ENCODE measurements around the gene TNKS1BP1. TPM values are rescaled to one million over a fixed set of nuclear protein-coding genes. Genes with fewer than 3 reads are reported as not detected.

The TNKS1BP1 gene
- total RNA-seq, 1 experiment from 2014 or later = 127 TPM

DNA sequence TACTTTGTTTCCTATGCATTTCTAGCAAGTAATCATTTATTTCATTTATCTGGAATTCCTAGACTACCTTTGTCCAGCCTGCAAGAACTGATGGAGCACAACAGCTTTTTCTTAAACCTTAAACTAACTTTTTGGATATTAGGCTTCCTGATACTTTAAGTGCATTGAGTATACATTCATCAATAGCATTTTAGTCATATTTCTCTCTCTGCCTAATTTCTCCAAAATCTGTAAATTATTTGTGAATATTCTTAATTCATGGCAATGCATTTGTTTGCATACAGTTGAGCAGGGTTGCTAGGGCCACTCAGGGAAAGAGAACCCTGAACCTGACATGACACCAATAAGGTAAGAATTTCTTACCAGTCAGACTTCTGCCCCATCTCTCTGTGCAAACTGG is 58.6 kb downstream of the TNKS1BP1 start:
- ChIA-PET POLR2A (no interaction called here), CTCF (no interaction called here)
- TF ChIP-seq, protein P1, sequence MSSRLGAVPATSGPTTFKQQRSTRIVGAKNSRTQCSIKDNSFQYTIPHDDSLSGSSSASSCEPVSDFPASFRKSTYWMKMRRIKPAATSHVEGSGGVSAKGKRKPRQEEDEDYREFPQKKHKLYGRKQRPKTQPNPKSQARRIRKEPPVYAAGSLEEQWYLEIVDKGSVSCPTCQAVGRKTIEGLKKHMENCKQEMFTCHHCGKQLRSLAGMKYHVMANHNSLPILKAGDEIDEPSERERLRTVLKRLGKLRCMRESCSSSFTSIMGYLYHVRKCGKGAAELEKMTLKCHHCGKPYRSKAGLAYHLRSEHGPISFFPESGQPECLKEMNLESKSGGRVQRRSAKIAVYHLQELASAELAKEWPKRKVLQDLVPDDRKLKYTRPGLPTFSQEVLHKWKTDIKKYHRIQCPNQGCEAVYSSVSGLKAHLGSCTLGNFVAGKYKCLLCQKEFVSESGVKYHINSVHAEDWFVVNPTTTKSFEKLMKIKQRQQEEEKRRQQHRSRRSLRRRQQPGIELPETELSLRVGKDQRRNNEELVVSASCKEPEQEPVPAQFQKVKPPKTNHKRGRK (CRISPR knock-in tag; IDR thresholded peaks at IDR 0.05; ENCODE audit: borderline replicate concordance) = no peak
- TF ChIP-seq ZNF219 (CRISPR knock-in tag; IDR thresholded peaks at IDR 0.05; ENCODE audit: borderline replicate concordance) = no peak
- no peak for TF ChIP-seq EMX1 (CRISPR knock-in tag; IDR thresholded peaks at IDR 0.05)
- no peak for TF ChIP-seq ZNF416 (CRISPR knock-in tag; IDR thresholded peaks at IDR 0.05)
- TF ChIP-seq SOX15 (CRISPR knock-in tag; IDR thresholded peaks at IDR 0.05) = no peak
- TF ChIP-seq, protein P2, sequence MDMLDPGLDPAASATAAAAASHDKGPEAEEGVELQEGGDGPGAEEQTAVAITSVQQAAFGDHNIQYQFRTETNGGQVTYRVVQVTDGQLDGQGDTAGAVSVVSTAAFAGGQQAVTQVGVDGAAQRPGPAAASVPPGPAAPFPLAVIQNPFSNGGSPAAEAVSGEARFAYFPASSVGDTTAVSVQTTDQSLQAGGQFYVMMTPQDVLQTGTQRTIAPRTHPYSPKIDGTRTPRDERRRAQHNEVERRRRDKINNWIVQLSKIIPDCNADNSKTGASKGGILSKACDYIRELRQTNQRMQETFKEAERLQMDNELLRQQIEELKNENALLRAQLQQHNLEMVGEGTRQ (CRISPR knock-in tag; IDR thresholded peaks at IDR 0.05) = no peak
- TF ChIP-seq, protein P3, sequence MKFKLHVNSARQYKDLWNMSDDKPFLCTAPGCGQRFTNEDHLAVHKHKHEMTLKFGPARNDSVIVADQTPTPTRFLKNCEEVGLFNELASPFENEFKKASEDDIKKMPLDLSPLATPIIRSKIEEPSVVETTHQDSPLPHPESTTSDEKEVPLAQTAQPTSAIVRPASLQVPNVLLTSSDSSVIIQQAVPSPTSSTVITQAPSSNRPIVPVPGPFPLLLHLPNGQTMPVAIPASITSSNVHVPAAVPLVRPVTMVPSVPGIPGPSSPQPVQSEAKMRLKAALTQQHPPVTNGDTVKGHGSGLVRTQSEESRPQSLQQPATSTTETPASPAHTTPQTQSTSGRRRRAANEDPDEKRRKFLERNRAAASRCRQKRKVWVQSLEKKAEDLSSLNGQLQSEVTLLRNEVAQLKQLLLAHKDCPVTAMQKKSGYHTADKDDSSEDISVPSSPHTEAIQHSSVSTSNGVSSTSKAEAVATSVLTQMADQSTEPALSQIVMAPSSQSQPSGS (CRISPR knock-in tag; IDR thresholded peaks at IDR 0.05; ENCODE audit: borderline replicate concordance, low read depth) = no peak
- TF ChIP-seq, protein P4, sequence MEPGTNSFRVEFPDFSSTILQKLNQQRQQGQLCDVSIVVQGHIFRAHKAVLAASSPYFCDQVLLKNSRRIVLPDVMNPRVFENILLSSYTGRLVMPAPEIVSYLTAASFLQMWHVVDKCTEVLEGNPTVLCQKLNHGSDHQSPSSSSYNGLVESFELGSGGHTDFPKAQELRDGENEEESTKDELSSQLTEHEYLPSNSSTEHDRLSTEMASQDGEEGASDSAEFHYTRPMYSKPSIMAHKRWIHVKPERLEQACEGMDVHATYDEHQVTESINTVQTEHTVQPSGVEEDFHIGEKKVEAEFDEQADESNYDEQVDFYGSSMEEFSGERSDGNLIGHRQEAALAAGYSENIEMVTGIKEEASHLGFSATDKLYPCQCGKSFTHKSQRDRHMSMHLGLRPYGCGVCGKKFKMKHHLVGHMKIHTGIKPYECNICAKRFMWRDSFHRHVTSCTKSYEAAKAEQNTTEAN (CRISPR knock-in tag; IDR thresholded peaks at IDR 0.05) = no peak
- TF ChIP-seq, protein P5, sequence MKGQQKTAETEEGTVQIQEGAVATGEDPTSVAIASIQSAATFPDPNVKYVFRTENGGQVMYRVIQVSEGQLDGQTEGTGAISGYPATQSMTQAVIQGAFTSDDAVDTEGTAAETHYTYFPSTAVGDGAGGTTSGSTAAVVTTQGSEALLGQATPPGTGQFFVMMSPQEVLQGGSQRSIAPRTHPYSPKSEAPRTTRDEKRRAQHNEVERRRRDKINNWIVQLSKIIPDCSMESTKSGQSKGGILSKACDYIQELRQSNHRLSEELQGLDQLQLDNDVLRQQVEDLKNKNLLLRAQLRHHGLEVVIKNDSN (CRISPR knock-in tag; IDR thresholded peaks at IDR 0.05) = no peak
- TF ChIP-seq CBFB (CRISPR knock-in tag; IDR thresholded peaks at IDR 0.05; ENCODE audit: low read depth) = no peak
- no peak for TF ChIP-seq KAT7 (CRISPR knock-in tag; IDR thresholded peaks at IDR 0.05; ENCODE audit: borderline replicate concordance)
- TF ChIP-seq ZNF317 (CRISPR knock-in tag; IDR thresholded peaks at IDR 0.05; ENCODE audit: borderline replicate concordance, low read depth) = no peak
- no peak for TF ChIP-seq JAZF1 (CRISPR knock-in tag; IDR thresholded peaks at IDR 0.05)
- TF ChIP-seq, protein P6, sequence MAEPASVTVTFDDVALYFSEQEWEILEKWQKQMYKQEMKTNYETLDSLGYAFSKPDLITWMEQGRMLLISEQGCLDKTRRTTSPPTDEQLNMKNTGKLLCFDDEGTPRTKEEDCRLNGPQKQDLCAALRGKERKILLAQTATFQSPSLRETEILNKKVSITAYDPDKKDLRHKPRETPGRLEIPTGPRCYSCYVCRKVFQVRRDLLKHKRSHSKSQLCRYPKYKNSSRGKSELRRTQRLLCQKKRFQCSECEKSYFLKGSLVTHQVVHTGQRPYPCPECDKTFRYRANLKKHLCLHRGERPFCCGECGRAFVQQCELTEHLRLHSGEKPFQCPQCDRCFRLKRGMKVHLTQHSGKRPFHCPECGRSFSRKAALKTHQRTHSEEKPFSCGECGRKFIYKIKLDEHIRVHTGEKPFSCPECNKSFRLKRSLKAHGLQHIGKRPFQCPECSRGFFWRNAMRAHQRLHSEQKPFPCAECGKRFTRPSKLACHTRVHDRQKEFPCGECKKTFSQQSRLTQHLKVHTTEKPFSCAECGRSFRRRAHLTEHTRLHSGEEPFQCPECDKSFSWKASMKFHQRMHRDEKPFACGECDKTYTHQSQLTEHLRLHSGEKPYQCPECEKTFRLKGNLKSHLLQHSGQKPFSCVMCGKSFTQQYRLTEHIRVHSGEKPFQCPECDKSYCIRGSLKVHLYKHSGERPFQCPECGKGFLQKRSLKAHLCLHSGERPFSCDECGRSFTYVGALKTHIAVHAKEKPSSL (CRISPR knock-in tag; conservative IDR thresholded peaks at IDR 0.05) = no peak
- TF ChIP-seq, protein P7, sequence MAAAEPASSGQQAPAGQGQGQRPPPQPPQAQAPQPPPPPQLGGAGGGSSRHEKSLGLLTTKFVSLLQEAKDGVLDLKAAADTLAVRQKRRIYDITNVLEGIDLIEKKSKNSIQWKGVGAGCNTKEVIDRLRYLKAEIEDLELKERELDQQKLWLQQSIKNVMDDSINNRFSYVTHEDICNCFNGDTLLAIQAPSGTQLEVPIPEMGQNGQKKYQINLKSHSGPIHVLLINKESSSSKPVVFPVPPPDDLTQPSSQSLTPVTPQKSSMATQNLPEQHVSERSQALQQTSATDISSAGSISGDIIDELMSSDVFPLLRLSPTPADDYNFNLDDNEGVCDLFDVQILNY (CRISPR knock-in tag; IDR thresholded peaks at IDR 0.05) = no peak
- TF ChIP-seq TEAD1 (CRISPR knock-in tag; IDR thresholded peaks at IDR 0.05) = no peak
- TF ChIP-seq, protein P8, sequence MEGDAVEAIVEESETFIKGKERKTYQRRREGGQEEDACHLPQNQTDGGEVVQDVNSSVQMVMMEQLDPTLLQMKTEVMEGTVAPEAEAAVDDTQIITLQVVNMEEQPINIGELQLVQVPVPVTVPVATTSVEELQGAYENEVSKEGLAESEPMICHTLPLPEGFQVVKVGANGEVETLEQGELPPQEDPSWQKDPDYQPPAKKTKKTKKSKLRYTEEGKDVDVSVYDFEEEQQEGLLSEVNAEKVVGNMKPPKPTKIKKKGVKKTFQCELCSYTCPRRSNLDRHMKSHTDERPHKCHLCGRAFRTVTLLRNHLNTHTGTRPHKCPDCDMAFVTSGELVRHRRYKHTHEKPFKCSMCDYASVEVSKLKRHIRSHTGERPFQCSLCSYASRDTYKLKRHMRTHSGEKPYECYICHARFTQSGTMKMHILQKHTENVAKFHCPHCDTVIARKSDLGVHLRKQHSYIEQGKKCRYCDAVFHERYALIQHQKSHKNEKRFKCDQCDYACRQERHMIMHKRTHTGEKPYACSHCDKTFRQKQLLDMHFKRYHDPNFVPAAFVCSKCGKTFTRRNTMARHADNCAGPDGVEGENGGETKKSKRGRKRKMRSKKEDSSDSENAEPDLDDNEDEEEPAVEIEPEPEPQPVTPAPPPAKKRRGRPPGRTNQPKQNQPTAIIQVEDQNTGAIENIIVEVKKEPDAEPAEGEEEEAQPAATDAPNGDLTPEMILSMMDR (IDR thresholded peaks at IDR 0.05) = no peak
- Mint-ChIP-seq H3K36me3 (peaks cover 35% of the 10 kb centered on the region), H3K4me3 (no peak overlapping the region), H3K27me3 (ENCODE audit: low read depth) (peaks cover 4% of the 10 kb centered on the region; the same call in 1 of the 2 replicates), H3K27ac (no peak overlapping the region), H3K9me3 (peaks cover 44% of the 10 kb centered on the region), H3K4me1 (peaks cover 38% of the 10 kb centered on the region)
- ATAC-seq = no peak
- no peak for DNase-seq (ENCODE audit: low spot score)

Data from WTC11 (cell line).